Testis (tissue), 2 donors: ENCODE results near the gene EBPL.

ENCODE experiments used
- POLR2A ChIP-seq: fragments of 450-650 bp; IDR thresholded peaks from one replicate; pipeline ENCODE4 v1.6.1; 2017; ENCODE audit warnings: antibody characterized with exemption, mild to moderate bottlenecking, moderate library complexity
- TF ChIP-seq, protein P1 (sequence below), 3 experiments: fragments of 450-650 bp in 2 of 3; fragments of 200-600 bp in 1 of 3; sonication (generic) in 1 of 3; IDR thresholded peaks; one replicate each; pipeline ENCODE4 v1.5.1; 2016 to 2019; ENCODE audit warnings: antibody characterized with exemption in 3 of 3, mild to moderate bottlenecking in 2 of 3, moderate library complexity in 1 of 3

GRCh38 chr13:49697468-49697867 lies 6.2 kb upstream of the EBPL start:
- TF ChIP-seq POLR2A, result no peak
- TF ChIP-seq, protein P1, sequence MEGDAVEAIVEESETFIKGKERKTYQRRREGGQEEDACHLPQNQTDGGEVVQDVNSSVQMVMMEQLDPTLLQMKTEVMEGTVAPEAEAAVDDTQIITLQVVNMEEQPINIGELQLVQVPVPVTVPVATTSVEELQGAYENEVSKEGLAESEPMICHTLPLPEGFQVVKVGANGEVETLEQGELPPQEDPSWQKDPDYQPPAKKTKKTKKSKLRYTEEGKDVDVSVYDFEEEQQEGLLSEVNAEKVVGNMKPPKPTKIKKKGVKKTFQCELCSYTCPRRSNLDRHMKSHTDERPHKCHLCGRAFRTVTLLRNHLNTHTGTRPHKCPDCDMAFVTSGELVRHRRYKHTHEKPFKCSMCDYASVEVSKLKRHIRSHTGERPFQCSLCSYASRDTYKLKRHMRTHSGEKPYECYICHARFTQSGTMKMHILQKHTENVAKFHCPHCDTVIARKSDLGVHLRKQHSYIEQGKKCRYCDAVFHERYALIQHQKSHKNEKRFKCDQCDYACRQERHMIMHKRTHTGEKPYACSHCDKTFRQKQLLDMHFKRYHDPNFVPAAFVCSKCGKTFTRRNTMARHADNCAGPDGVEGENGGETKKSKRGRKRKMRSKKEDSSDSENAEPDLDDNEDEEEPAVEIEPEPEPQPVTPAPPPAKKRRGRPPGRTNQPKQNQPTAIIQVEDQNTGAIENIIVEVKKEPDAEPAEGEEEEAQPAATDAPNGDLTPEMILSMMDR (IDR thresholded peaks at IDR 0.05), result no peak
